ENCODE results near the gene ASIC2.

Gene ASIC2

DNA sequence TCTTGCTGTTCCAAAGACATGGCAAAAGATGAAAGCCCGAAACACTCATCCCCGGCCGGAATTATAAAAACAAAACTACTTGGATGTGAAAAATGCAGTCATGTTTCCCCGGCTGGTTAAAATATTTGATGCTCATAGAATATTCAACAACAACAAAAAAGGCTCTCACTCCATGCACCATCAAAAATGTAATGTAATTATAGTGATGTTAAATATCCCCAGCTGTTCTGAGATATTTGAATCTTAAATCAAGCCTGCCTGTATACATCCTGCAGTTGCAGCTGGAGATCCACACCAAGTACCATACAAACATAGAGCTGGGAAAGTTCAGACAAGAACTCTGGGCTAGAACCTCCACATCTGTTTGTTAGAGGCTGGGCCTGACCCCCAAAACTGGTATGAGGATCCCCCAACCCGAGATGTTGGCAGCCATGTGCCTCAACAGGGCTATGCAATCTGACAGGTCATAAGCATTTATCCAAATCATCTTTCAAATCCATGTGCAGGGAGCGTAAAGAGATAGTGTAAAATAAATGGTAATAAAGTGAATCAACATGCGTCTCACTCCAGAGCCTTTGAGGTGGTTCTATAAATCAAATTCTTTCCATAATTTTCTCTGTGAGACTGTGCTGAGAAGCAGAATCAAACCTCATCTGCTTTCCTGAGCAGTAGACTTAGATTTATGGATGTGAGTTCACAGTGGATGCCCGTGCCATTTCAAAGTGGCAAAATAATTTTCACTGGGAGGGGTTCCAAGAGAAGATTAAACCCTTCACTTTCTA is 12.7 kb downstream of the ASIC2 start:
- no peak overlapping the region for H3K4me3 ChIP-seq (replicated peaks in 1 of 2; ENCODE audit: low read depth in 2 of 2, low read length in 2 of 2)
- no peak for DNase-seq (ENCODE audit: low read depth in 2 of 2)
- TF ChIP-seq CTCF (IDR thresholded peaks at IDR 0.05; ENCODE audit: low read depth, low read length) = no peak

- H3K4me3 ChIP-seq (replicated peaks in 1 of 2; ENCODE audit: low read depth in 2 of 2, low read length in 2 of 2) = no peak overlapping the region
- no peak for TF ChIP-seq CTCF (IDR thresholded peaks at IDR 0.05; ENCODE audit: low read depth, low read length)
- no peak for DNase-seq (ENCODE audit: low read depth in 2 of 2)
These were observed 15.5 kb downstream of the ASIC2 start for GRCh38 chr17:33277436-33278100.

DNA sequence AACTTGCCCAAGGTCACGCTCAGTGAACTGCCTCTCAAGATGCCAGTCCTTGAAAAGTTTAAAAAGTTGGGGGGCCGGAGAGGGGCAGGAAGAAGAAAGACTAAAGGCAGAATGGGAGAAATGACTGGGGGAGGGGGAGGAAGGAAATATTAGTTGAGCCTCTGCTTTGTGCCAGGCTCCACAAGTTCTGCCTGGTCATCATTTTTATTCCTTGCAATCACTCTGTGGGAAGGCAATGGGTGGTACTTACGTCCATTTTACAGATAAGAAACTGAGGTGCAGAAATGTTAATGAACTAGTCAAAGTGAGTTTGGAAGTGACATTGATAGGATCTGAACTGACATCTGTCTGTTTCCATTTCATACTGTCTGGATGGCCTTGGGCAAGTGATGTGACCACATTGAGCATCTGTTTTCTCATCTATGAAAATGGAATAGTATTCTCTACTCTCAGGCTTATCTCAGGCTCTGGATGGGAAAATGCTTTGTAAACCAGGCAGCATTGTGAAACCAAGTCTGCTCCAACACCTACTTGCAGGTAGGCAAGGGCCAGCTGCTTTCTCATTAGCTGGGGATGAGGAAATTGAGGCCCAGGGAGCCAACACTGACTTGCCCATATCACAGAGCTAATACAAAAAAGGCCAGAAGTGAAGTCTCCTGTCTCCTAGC is 19.2 kb downstream of the ASIC2 start:
- no peak for DNase-seq (ENCODE audit: low read depth in 2 of 2)
- TF ChIP-seq CTCF (IDR thresholded peaks at IDR 0.05; ENCODE audit: low read depth, low read length) = no peak
- no peak overlapping the region for H3K4me3 ChIP-seq (replicated peaks in 1 of 2; ENCODE audit: low read depth in 2 of 2, low read length in 2 of 2)

GRCh38 chr17:33273271-33273670 is 19.8 kb downstream of the ASIC2 start:
- no peak for DNase-seq (ENCODE audit: low read depth in 2 of 2)
- no peak for TF ChIP-seq CTCF (IDR thresholded peaks at IDR 0.05; ENCODE audit: low read depth, low read length)
- no peak overlapping the region for H3K4me3 ChIP-seq (replicated peaks in 1 of 2; ENCODE audit: low read depth in 2 of 2, low read length in 2 of 2)

- TF ChIP-seq CTCF (IDR thresholded peaks at IDR 0.05; ENCODE audit: low read depth, low read length) = no peak
- H3K4me3 ChIP-seq (replicated peaks in 1 of 2; ENCODE audit: low read depth in 2 of 2, low read length in 2 of 2) = no peak overlapping the region
- no peak for DNase-seq (ENCODE audit: low read depth in 2 of 2)
These were observed 20.7 kb downstream of the ASIC2 start for GRCh38 chr17:33272438-33272837.

DNA sequence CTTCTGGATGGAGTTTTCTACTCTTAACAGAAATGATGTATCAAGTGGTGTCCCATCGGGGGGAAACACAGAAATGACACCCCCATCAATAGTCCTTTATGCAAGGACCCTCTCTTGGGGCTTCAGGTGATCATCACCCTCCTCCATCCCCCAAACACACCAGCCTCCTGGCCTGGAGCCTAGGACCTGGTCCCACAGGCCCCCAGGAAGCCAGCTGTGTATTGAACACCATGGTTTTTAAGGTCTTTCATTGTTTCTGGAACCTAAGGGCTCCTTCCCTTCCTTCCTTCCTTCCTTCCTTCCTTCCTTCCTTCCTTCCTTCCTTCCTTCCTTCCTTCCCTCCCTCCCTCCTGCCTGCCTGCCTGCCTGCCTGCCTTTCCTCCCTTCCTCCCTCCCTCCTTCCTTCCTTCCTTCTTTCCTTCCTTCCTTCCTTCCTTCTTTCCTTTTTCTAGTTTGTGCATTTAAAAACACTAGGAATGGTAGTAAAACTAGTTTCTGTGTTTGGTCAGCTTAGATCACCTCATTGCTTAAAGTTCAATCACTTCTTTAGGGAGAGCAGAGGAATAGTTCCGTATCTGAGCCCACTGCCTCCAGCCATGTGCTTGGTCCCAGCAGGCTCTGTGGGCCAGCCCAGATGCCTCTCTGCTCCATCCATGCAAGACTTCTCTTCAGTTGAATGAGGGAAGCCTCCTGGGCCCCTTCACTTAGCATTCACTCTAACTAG is 23.6 kb downstream of the ASIC2 start:
- H3K4me3 ChIP-seq (replicated peaks in 1 of 2; ENCODE audit: low read depth in 2 of 2, low read length in 2 of 2) = no peak overlapping the region
- DNase-seq (ENCODE audit: low read depth in 2 of 2) = no peak
- TF ChIP-seq CTCF (IDR thresholded peaks at IDR 0.05; ENCODE audit: low read depth, low read length) = no peak
